ENCODE results near the gene COL27A1. TPM values are rescaled to one million over a fixed set of nuclear protein-coding genes. Genes with fewer than 3 reads are reported as not detected.

COL27A1 gene
- total RNA-seq, 1 donor from 2014 or later = 13.7 TPM

DNA sequence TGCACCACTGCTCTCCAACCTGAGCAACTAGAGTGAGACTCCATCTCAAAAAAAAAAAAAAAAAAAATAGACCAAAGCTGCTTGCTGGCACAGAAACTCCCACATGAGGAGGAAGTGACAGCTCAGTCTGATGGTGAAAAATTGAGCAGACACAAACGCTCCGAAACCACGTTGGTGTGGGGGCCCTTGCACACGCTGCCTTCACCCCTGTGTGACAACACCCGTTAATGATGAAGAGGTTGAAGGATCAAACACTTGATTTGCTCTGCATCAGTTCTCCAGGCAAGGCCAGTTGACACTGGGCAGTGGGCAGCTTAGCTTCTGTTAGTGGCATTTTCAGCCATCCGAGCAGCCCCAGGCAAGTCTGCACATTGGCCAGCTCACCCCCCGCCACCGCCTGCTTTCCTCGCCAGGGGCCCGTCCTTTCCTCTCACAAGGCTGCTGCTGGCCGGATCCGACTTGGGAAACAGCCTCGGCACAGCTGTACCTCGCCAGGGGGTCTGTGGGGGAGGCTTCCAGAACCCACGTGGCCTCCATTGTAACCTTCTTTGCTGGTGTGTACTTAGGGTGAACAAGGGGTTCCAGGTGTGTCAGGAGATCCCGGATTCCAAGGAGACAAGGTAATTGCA is 79.8 kb downstream of the COL27A1 start:
- TF ChIP-seq, protein P1, sequence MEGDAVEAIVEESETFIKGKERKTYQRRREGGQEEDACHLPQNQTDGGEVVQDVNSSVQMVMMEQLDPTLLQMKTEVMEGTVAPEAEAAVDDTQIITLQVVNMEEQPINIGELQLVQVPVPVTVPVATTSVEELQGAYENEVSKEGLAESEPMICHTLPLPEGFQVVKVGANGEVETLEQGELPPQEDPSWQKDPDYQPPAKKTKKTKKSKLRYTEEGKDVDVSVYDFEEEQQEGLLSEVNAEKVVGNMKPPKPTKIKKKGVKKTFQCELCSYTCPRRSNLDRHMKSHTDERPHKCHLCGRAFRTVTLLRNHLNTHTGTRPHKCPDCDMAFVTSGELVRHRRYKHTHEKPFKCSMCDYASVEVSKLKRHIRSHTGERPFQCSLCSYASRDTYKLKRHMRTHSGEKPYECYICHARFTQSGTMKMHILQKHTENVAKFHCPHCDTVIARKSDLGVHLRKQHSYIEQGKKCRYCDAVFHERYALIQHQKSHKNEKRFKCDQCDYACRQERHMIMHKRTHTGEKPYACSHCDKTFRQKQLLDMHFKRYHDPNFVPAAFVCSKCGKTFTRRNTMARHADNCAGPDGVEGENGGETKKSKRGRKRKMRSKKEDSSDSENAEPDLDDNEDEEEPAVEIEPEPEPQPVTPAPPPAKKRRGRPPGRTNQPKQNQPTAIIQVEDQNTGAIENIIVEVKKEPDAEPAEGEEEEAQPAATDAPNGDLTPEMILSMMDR (IDR thresholded peaks at IDR 0.05) = no peak
- intact Hi-C loops (cut with DNase I) = no loop called here
- no peak for ATAC-seq

DNA sequence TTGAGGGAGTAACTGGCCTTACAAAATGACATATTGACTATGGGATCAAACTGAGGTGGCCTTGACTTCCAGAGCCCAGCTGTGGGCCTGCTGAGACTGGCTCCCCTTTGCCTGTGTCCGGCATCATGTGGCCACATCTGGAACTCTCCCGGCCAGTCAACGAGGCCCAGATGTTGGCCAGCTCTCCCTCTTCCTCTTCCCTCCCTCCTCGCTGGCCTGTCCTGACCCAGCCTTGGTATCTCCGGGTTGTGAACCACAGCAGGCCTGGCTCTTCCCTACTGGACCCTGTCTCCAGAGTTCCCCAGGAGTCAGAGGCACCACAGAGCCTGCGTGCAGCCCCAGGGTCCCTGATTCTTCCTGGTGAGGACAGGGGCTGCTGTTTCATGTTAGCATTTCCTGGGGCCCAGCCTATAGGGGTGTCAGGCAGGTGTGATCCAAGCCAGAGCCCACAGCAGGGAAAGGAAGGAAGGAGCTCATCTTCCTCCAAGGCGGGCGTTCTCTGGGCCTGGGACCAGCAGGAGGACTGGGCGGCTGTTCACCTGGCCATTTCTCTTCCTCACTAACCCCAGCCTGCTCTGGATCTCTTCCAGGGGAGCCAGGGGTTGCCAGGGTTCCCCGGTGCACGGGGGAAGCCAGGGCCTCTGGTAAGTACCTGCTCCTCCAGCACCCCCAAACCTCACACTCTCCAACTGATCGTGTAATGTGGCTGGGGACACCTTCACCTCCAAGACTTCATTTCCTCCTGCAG is 81.2 kb downstream of the COL27A1 start:
- Histone ChIP-seq H3K9me3 (no peaks in the 10 kb centered on the region), H3K27me3 (no peaks in the 10 kb centered on the region), H3K4me1 (peaks cover 4% of the 10 kb centered on the region), H3K4me3 (no peak overlapping the region), H3K27ac (no peak overlapping the region), H3K36me3 (no peaks in the 10 kb centered on the region)
- TF ChIP-seq, protein P1 (IDR thresholded peaks at IDR 0.05) = no peak
- DNase-seq (no peak), ATAC-seq (peak; percentile 11)
- intact Hi-C loops (cut with DNase I) = no loop called here

More for the DNA sequence above, 79.8 kb downstream of the COL27A1 start:
- no peaks in the 10 kb centered on the region for H3K27me3 ChIP-seq
- no peak overlapping the region for H3K4me3 ChIP-seq
- no peak for DNase-seq
- H3K4me1 ChIP-seq = peaks cover 4% of the 10 kb centered on the region
- H3K9me3 ChIP-seq = no peaks in the 10 kb centered on the region
- no peaks in the 10 kb centered on the region for H3K36me3 ChIP-seq
- H3K27ac ChIP-seq = no peak overlapping the region

DNA sequence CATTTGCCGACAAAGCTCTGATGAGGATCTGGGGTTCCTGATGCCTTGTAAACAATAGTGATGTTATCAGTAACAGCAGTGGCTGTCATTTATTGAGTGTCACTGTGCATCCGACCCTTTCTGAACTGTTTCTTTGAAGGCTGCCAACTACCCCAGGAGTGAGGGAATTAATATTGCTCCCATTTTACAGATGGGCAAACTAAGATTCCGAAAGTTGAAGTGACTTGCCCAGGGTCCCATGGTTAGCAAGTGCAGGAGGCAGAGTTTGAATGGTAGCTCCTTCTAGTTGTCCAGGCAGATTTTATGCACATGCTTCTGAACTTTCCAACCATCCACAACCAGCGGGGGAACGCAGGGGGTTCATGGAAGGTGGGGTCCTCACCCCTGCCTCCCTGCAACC is 81.9 kb downstream of the COL27A1 start:
- H3K4me1 ChIP-seq = peaks cover 4% of the 10 kb centered on the region
- no peaks in the 10 kb centered on the region for H3K36me3 ChIP-seq
- TF ChIP-seq, protein P1 (IDR thresholded peaks at IDR 0.05) = no peak
- no peaks in the 10 kb centered on the region for H3K9me3 ChIP-seq
- DNase-seq (no peak), ATAC-seq (no peak)
- no peak overlapping the region for H3K27ac ChIP-seq
- no peak overlapping the region for H3K4me3 ChIP-seq
- no peaks in the 10 kb centered on the region for H3K27me3 ChIP-seq
- intact Hi-C loops (cut with DNase I) = no loop called here

DNA sequence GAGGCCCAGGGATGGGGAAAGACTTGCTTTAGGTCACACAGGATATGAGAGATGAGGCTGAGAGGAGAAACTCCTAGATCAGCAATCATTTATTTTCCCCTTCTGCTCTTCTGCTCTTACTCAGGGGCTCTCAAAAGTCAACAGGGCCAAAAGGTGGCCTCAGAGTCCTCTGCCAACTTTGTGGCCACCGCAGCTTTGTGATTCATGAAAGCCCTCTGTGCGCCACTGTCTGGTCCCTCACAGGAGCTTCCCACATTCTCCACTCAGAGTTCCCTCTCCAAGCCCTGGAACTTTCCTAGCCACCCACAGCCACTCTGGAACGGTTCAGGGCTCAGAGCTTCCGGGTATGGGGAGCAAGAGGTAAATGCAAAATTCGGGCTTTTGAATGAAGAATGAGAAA is 82.4 kb downstream of the COL27A1 start:
- Histone ChIP-seq H3K4me3 (no peak overlapping the region), H3K27me3 (no peaks in the 10 kb centered on the region), H3K36me3 (no peaks in the 10 kb centered on the region), H3K4me1 (peaks cover 4% of the 10 kb centered on the region), H3K27ac (no peak overlapping the region), H3K9me3 (no peaks in the 10 kb centered on the region)
- no peak for ATAC-seq
- DNase-seq = no peak
- TF ChIP-seq, protein P1 (IDR thresholded peaks at IDR 0.05) = no peak
- intact Hi-C loops (cut with DNase I) = no loop called here

DNA sequence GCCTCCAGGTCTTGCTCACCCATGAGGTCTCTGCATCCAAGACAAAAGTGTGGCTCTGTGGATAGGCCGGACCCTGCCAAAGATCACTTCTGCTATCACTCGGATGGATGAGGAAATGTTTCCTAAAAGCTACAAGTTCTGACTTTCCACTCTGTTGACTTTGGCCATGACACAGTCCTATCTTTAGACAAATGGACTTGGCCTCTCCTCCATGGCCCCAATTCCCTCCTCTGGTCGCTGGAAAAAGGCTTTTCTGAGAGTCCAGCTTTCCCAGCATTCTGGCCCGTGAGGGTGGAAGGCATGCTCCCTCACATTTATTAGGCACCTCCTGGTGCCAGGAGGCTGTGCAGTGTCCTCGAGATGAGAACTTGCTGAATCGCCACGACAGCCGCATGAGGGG is 83.1 kb downstream of the COL27A1 start:
- peaks cover 4% of the 10 kb centered on the region for H3K4me1 ChIP-seq
- H3K4me3 ChIP-seq = no peak overlapping the region
- TF ChIP-seq, protein P1 (IDR thresholded peaks at IDR 0.05) = no peak
- ATAC-seq (no peak), DNase-seq (no peak)
- H3K27ac ChIP-seq = no peak overlapping the region
- intact Hi-C loops (cut with DNase I) = no loop called here
- H3K36me3 ChIP-seq = no peaks in the 10 kb centered on the region
- no peaks in the 10 kb centered on the region for H3K9me3 ChIP-seq
- no peaks in the 10 kb centered on the region for H3K27me3 ChIP-seq

All from upper lobe of right lung (tissue), 1 donor.